DND-41 (cell line): Measurements from ENCODE around the gene MEF2D.

Source experiments
- EZH2 ChIP-seq: IDR thresholded peaks from 3 replicates; pipeline ENCODE4 v1.6.1; 2012; ENCODE audit warnings: borderline replicate concordance, low read depth, mild to moderate bottlenecking, moderate library complexity, low read length, inconsistent platforms; ENCODE audit not compliant: severe bottlenecking
- TF ChIP-seq, protein P1 (sequence below): IDR thresholded peaks from 2 replicates; pipeline ENCODE4 v1.5.1; 2012; ENCODE audit warnings: borderline replicate concordance, low read length, moderate library complexity, mild to moderate bottlenecking; ENCODE audit not compliant: poor library complexity, severe bottlenecking; ENCODE audit errors: extremely low read depth

- no peak for TF ChIP-seq EZH2
- TF ChIP-seq, protein P1, sequence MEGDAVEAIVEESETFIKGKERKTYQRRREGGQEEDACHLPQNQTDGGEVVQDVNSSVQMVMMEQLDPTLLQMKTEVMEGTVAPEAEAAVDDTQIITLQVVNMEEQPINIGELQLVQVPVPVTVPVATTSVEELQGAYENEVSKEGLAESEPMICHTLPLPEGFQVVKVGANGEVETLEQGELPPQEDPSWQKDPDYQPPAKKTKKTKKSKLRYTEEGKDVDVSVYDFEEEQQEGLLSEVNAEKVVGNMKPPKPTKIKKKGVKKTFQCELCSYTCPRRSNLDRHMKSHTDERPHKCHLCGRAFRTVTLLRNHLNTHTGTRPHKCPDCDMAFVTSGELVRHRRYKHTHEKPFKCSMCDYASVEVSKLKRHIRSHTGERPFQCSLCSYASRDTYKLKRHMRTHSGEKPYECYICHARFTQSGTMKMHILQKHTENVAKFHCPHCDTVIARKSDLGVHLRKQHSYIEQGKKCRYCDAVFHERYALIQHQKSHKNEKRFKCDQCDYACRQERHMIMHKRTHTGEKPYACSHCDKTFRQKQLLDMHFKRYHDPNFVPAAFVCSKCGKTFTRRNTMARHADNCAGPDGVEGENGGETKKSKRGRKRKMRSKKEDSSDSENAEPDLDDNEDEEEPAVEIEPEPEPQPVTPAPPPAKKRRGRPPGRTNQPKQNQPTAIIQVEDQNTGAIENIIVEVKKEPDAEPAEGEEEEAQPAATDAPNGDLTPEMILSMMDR: no peak
These were observed 43.7 kb downstream of the MEF2D start for GRCh38 chr1:156456625-156457465.
